HEK293 (cell line): Measurements from ENCODE around the gene AHRR.

Experiments used
- CTCF ChIA-PET: fragments of 350-600 bp; formaldehyde crosslinking; extraction: SDS; loops from one replicate; lab custom pipeline; 2021; ENCODE audit warnings: antibody characterized with exemption; lab: Yijun Ruan, JAX
- POLR2A ChIA-PET: fragments of 300-600 bp; formaldehyde crosslinking; extraction: SDS; loops from one replicate; lab custom pipeline; 2020; ENCODE audit warnings: antibody characterized with exemption, inconsistent platforms; lab: Yijun Ruan, JAX
- H3K27ac ChIP-seq: fragments of 200-500 bp; sonication (Bioruptor generic); 2 replicates; pipeline ENCODE4 v1.5.1; 2014; ENCODE audit warnings: low read depth, low read length, control low read depth, inconsistent platforms; ENCODE audit errors: extremely low read depth
- H3K36me3 ChIP-seq, 2 experiments: fragments of 200-500 bp in 1 of 2; sonication (Bioruptor generic) in 1 of 2; 1 replicate in 1 of 2; 2 replicates in 1 of 2; pipeline ENCODE4 v1.5.1; 2014 to 2017; ENCODE audit warnings: inconsistent platforms in 2 of 2, low read length in 2 of 2; ENCODE audit not compliant: control insufficient read depth in 2 of 2, insufficient read depth in 1 of 2
- H3K4me1 ChIP-seq: fragments of 200-500 bp; sonication (Bioruptor generic); 2 replicates; pipeline ENCODE4 v1.5.1; 2014; ENCODE audit warnings: mild to moderate bottlenecking, low read length, inconsistent platforms; ENCODE audit not compliant: control insufficient read depth, insufficient read depth
- H3K4me3 ChIP-seq: 2 replicates; pipeline ENCODE4 v1.5.1; 2011; ENCODE audit warnings: low read depth, mild to moderate bottlenecking, control low read depth, low read length, moderate library complexity
- H3K9me3 ChIP-seq: fragments of 200-500 bp; sonication (Bioruptor generic); 2 replicates; pipeline ENCODE4 v1.5.1; 2014; ENCODE audit warnings: low read depth, low read length, inconsistent platforms; ENCODE audit not compliant: control insufficient read depth, insufficient read depth
- HOXC10 ChIP-seq: sonication (generic); formaldehyde crosslinking; IDR thresholded peaks from 2 replicates; pipeline ENCODE4 v1.8.1; 2023; ENCODE audit warnings: mild to moderate bottlenecking, missing genetic modification reagents
- RBAK ChIP-seq: fragments of 450-650 bp; formaldehyde crosslinking; IDR thresholded peaks from 2 replicates; pipeline ENCODE4 v1.5.1; 2016; ENCODE audit warnings: missing biosample characterization, missing genetic modification characterization
- ZNF155 ChIP-seq: fragments of 450-650 bp; formaldehyde crosslinking; IDR thresholded peaks from 2 replicates; pipeline ENCODE4 v1.5.1; 2016; ENCODE audit warnings: missing biosample characterization, missing genetic modification characterization
- ZNF16 ChIP-seq: fragments of 450-650 bp; formaldehyde crosslinking; IDR thresholded peaks from 2 replicates; pipeline ENCODE4 v1.5.1; 2016; ENCODE audit warnings: low read depth, missing biosample characterization, missing genetic modification characterization
- ZNF202 ChIP-seq: fragments of 450-650 bp; formaldehyde crosslinking; IDR thresholded peaks from 2 replicates; pipeline ENCODE4 v1.5.1; 2016; ENCODE audit warnings: missing biosample characterization, missing genetic modification characterization, borderline replicate concordance
- ZNF366 ChIP-seq: fragments of 450-650 bp; formaldehyde crosslinking; conservative IDR thresholded peaks from 2 replicates; pipeline ENCODE4 v1.5.1; 2016; ENCODE audit warnings: missing biosample characterization, missing genetic modification characterization
- ZNF48 ChIP-seq: fragments of 450-650 bp; formaldehyde crosslinking; IDR thresholded peaks from 2 replicates; pipeline ENCODE4 v1.5.1; 2016; ENCODE audit warnings: missing biosample characterization, missing genetic modification characterization
- ZNF510 ChIP-seq: fragments of 450-650 bp; formaldehyde crosslinking; IDR thresholded peaks from 2 replicates; pipeline ENCODE4 v1.5.1; 2018; ENCODE audit warnings: mild to moderate bottlenecking, missing genetic modification characterization, missing biosample characterization; ENCODE audit not compliant: insufficient replicate concordance
- ZNF600 ChIP-seq: fragments of 450-650 bp; formaldehyde crosslinking; IDR thresholded peaks from 2 replicates; pipeline ENCODE4 v1.5.1; 2016; ENCODE audit warnings: missing biosample characterization, missing genetic modification characterization
- ZNF747 ChIP-seq: fragments of 450-650 bp; formaldehyde crosslinking; IDR thresholded peaks from 2 replicates; pipeline ENCODE4 v1.5.1; 2016; ENCODE audit warnings: missing biosample characterization, missing genetic modification characterization
- ZNF76 ChIP-seq: fragments of 450-650 bp; formaldehyde crosslinking; IDR thresholded peaks from 2 replicates; pipeline ENCODE4; 2016; ENCODE audit warnings: low read depth, missing biosample characterization, missing genetic modification characterization, borderline replicate concordance
- TF ChIP-seq, protein P1 (sequence below): fragments of 450-650 bp; formaldehyde crosslinking; optimal IDR thresholded peaks from 2 replicates; pipeline ENCODE3; 2016; ENCODE audit warnings: missing biosample characterization, mild to moderate bottlenecking, missing genetic modification characterization
- TF ChIP-seq, protein P2 (sequence below): fragments of 450-650 bp; formaldehyde crosslinking; IDR thresholded peaks from 2 replicates; pipeline ENCODE4 v1.5.1; 2016; ENCODE audit warnings: missing biosample characterization, missing genetic modification characterization
- TF ChIP-seq, protein P3 (sequence below): fragments of 450-650 bp; formaldehyde crosslinking; IDR thresholded peaks from 2 replicates; pipeline ENCODE4 v1.5.1; 2016; ENCODE audit warnings: missing biosample characterization, missing genetic modification characterization
- TF ChIP-seq, protein P4 (sequence below): fragments of 450-650 bp; formaldehyde crosslinking; IDR thresholded peaks from 2 replicates; pipeline ENCODE4 v1.5.1; 2016; ENCODE audit warnings: missing biosample characterization, missing genetic modification characterization
- TF ChIP-seq, protein P5 (sequence below): fragments of 450-650 bp; formaldehyde crosslinking; IDR thresholded peaks from 2 replicates; pipeline ENCODE4 v1.5.1; 2016; ENCODE audit warnings: missing biosample characterization, missing genetic modification characterization
- TF ChIP-seq, protein P6 (sequence below): fragments of 450-650 bp; formaldehyde crosslinking; IDR thresholded peaks from 2 replicates; pipeline ENCODE4 v1.5.1; 2016; ENCODE audit warnings: missing biosample characterization, missing genetic modification characterization

Gene AHRR

DNA sequence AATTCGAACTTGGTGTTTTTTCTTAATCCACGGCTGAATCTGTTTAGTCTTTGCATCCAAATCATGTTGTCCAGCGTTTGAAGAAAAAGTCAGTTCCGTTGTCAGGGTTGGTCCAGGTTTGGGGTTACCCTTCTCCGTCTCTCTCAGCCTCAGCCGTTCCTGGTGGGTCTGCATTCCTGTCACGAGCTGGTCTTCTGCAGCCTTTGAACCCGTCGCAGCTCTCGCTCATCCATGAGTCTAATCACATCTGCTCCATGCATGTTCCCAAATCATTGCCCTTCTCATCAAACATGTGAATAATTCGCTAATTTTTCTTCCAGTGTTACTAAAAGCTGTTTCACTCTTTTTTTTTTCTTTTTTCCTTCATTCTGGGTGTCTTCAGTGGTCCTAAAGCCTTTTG lies 82.5 kb downstream of the AHRR start:
- POLR2A ChIA-PET = interaction anchor here (1.5 kb wide), 1 partner anchor 11 kb away, joined by 3 read pairs; no protein-coding TSS in a partner anchor
- no peaks in the 10 kb centered on the region for H3K9me3 ChIP-seq
- H3K27ac ChIP-seq = no peak overlapping the region
- TF ChIP-seq, protein P1, sequence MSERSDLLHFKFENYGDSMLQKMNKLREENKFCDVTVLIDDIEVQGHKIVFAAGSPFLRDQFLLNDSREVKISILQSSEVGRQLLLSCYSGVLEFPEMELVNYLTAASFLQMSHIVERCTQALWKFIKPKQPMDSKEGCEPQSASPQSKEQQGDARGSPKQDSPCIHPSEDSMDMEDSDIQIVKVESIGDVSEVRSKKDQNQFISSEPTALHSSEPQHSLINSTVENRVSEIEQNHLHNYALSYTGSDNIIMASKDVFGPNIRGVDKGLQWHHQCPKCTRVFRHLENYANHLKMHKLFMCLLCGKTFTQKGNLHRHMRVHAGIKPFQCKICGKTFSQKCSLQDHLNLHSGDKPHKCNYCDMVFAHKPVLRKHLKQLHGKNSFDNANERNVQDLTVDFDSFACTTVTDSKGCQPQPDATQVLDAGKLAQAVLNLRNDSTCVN (tag by site-specific recombination) = no peak
- no peak for TF ChIP-seq ZNF366 (tag by site-specific recombination)
- TF ChIP-seq, all 188 proteins: peak for 0
- H3K4me1 ChIP-seq = peaks cover 27% of the 10 kb centered on the region
- CTCF ChIA-PET = interaction anchor here (0.6 to 1.8 kb wide), 4 partner anchors 21 to 216 kb away, joined by 3 to 7 read pairs (median 4); no protein-coding TSS in a partner anchor
- no peak overlapping the region for H3K4me3 ChIP-seq
- H3K36me3 ChIP-seq = no peaks in the 10 kb centered on the region

DNA sequence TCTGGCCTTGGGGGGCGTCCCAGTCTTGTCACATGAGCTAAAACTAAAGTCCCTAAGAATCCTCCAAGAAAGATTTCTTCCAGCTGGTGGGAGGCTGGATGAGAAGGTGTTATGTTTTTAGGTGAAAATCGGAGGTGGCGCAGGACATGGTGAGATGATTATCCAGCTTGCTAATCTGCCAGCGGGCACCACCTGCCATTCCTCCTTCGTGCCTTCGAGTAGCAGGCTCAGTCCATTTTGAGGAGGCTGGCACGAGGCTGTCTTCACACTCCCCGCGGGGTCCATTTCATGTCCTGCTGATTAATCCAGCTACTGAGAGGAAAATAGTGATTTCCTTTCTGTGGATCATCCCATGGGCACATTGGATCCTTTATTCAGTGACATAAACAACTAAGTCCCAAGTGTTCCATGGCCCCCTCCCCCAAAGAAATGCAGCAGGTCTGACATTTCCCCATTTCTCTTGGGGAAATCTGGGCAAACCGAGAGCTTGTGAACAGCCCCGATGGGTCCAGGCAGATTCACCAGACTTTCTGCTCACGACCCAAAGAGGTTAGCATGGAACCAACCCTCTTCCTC lies 83.2 kb downstream of the AHRR start:
- TF ChIP-seq ZNF16 (no peak), ZNF600 (tag by site-specific recombination) (no peak), ZNF76 (tag by site-specific recombination) (no peak)
- CTCF ChIA-PET = interaction anchor here (0.6 to 1.4 kb wide), 4 partner anchors 9 to 42 kb away, joined by 3 to 4 read pairs (median 4); no protein-coding TSS in a partner anchor
- Histone ChIP-seq H3K36me3 (no peaks in the 10 kb centered on the region), H3K4me3 (no peak overlapping the region), H3K27ac (no peak overlapping the region), H3K9me3 (no peaks in the 10 kb centered on the region), H3K4me1 (peaks cover 20% of the 10 kb centered on the region)
- POLR2A ChIA-PET = interaction anchor here (1.5 kb wide), 1 partner anchor 12 kb away, joined by 3 read pairs; no protein-coding TSS in a partner anchor

DNA sequence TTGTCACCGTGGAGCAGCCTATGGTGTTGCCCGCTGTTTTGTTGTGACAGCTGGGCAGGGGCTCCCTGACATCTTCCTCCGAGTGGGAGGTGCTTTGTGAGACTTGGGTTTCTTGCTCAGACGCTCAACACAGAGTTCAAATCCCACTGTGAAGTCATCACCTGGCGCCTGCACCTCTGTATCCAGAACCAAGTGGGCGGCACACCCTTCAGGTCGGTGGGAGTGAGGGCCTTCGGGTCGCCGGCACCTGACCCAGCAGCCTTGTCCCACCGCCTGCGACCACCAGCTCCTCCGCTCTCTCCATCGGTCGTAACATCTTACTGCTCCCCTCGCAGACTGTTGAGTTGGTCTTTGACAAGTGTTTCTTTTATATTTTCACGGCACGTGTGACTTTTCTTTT lies 83.9 kb downstream of the AHRR start:
- ChIA-PET CTCF (interaction anchor here (1.0 to 1.1 kb wide), 2 partner anchors 8 to 26 kb away, joined by 3 to 4 read pairs; no protein-coding TSS in a partner anchor), POLR2A (no interaction called here)
- Histone ChIP-seq H3K36me3 (no peaks in the 10 kb centered on the region), H3K4me3 (no peak overlapping the region), H3K9me3 (no peaks in the 10 kb centered on the region), H3K27ac (no peak overlapping the region), H3K4me1 (peaks cover 14% of the 10 kb centered on the region)
- TF ChIP-seq ZNF155 (tag by site-specific recombination) = no peak
- TF ChIP-seq ZNF510 = peak; percentile 24

DNA sequence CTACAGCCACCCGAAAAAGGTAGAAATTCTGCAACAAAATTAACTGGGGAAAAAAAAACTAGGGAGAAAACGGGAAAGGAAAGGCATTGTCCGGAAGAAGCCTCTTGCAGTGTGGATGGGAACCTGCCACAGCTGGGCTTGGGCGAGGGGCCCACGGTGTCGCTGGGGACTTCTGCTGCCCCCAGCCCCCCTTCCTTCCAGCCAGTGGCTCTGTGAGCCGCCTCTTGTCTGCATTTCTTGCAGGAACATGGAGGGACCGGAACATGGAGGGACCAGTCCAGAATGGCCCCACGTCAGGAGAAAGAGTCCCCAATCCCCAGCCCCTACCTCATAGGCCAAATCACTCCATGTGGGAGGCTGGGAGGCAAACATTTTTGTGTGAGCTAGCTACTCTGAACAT lies 84.5 kb downstream of the AHRR start:
- POLR2A ChIA-PET = no interaction called here
- H3K27ac ChIP-seq = no peak overlapping the region
- CTCF ChIA-PET = interaction anchor here (0.7 kb wide), 2 partner anchors 23 to 89 kb away, joined by 3 read pairs; no protein-coding TSS in a partner anchor

More for the DNA sequence above, 84.5 kb downstream of the AHRR start:
- Histone ChIP-seq H3K9me3 (no peaks in the 10 kb centered on the region), H3K36me3 (no peaks in the 10 kb centered on the region), H3K4me3 (no peak overlapping the region), H3K4me1 (peaks cover 10% of the 10 kb centered on the region)
- TF ChIP-seq, protein P2, sequence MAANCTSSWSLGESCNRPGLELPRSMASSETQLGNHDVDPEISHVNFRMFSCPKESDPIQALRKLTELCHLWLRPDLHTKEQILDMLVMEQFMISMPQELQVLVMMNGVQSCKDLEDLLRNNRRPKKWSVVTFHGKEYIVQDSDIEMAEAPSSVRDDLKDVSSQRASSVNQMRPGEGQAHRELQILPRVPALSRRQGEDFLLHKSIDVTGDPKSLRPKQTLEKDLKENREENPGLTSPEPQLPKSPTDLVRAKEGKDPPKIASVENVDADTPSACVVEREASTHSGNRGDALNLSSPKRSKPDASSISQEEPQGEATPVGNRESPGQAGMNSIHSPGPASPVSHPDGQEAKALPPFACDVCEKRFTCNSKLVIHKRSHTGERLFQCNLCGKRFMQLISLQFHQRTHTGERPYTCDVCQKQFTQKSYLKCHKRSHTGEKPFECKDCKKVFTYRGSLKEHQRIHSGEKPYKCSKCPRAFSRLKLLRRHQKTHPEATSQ (tag by site-specific recombination) = no peak
- TF ChIP-seq, protein P3, sequence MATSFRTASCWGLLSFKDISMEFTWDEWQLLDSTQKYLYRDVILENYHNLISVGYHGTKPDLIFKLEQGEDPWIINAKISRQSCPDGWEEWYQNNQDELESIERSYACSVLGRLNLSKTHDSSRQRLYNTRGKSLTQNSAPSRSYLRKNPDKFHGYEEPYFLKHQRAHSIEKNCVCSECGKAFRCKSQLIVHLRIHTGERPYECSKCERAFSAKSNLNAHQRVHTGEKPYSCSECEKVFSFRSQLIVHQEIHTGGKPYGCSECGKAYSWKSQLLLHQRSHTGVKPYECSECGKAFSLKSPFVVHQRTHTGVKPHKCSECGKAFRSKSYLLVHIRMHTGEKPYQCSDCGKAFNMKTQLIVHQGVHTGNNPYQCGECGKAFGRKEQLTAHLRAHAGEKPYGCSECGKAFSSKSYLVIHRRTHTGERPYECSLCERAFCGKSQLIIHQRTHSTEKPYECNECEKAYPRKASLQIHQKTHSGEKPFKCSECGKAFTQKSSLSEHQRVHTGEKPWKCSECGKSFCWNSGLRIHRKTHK (tag by site-specific recombination) = no peak
- TF ChIP-seq, protein P4, sequence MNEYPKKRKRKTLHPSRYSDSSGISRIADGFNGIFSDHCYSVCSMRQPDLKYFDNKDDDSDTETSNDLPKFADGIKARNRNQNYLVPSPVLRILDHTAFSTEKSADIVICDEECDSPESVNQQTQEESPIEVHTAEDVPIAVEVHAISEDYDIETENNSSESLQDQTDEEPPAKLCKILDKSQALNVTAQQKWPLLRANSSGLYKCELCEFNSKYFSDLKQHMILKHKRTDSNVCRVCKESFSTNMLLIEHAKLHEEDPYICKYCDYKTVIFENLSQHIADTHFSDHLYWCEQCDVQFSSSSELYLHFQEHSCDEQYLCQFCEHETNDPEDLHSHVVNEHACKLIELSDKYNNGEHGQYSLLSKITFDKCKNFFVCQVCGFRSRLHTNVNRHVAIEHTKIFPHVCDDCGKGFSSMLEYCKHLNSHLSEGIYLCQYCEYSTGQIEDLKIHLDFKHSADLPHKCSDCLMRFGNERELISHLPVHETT = no peak
- TF ChIP-seq RBAK (tag by site-specific recombination) = no peak
- no peak for TF ChIP-seq ZNF747
- TF ChIP-seq HOXC10 (CRISPR knock-in tag) = no peak
- TF ChIP-seq, protein P5, sequence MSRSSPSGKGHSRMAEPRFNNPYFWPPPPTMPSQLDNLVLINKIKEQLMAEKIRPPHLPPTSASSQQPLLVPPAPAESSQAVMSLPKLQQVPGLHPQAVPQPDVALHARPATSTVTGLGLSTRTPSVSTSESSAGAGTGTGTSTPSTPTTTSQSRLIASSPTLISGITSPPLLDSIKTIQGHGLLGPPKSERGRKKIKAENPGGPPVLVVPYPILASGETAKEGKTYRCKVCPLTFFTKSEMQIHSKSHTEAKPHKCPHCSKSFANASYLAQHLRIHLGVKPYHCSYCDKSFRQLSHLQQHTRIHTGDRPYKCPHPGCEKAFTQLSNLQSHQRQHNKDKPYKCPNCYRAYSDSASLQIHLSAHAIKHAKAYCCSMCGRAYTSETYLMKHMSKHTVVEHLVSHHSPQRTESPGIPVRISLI = no peak
- TF ChIP-seq, protein P6, sequence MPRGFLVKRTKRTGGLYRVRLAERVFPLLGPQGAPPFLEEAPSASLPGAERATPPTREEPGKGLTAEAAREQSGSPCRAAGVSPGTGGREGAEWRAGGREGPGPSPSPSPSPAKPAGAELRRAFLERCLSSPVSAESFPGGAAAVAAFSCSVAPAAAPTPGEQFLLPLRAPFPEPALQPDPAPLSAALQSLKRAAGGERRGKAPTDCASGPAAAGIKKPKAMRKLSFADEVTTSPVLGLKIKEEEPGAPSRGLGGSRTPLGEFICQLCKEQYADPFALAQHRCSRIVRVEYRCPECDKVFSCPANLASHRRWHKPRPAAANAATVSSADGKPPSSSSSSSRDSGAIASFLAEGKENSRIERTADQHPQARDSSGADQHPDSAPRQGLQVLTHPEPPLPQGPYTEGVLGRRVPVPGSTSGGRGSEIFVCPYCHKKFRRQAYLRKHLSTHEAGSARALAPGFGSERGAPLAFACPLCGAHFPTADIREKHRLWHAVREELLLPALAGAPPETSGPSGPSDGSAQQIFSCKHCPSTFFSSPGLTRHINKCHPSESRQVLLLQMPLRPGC = no peak
- no peak for TF ChIP-seq ZNF202
- no peak for TF ChIP-seq ZNF48 (tag by site-specific recombination)
